CD4-positive, alpha-beta T cell treated with Interferon alpha-2 for 1 hour (primary cell): ENCODE data around the gene IGF2R.
"Not testable (repeated sequence)": the region's sequence is repeated elsewhere in the genome, so short reads cannot be mapped to it uniquely, and the experiment has no call there.

ENCODE experiments used
- DNase-seq, 2 donors: peaks; one replicate each; pipeline ENCODE4 v3.0.0-alpha.2; 2020 to 2022

IGF2R gene

GRCh38 chr6:159955945-159956361 is 12.9 kb upstream of the IGF2R start:
- no peak for DNase-seq

GRCh38 chr6:159957071-159957673 is 11.7 kb upstream of the IGF2R start:
- DNase-seq = no peak

- DNase-seq = peak in 1 of 2 donors; percentile 52
Measured at GRCh38 chr6:159959165-159959975, 9.5 kb upstream of the IGF2R start.

GRCh38 chr6:159959976-159960384 is 8.9 kb upstream of the IGF2R start:
- DNase-seq = no peak

GRCh38 chr6:159960485-159960884 is 8.4 kb upstream of the IGF2R start:
- DNase-seq = no peak

- no peak for DNase-seq
Measured at GRCh38 chr6:159961528-159961927, 7.4 kb upstream of the IGF2R start.

GRCh38 chr6:159963111-159963510 is 5.8 kb upstream of the IGF2R start:
- no peak for DNase-seq

GRCh38 chr6:159964046-159964445 is 4.8 kb upstream of the IGF2R start:
- DNase-seq = no peak

- no peak for DNase-seq
Measured at GRCh38 chr6:159966339-159966738, 2.5 kb upstream of the IGF2R start.

- DNase-seq = no peak
Measured at GRCh38 chr6:159966981-159967380, 1.9 kb upstream of the IGF2R start.

- DNase-seq = not testable (repeated sequence)
Measured at GRCh38 chr6:159967621-159968020, 1.3 kb upstream of the IGF2R start.

GRCh38 chr6:159969204-159969912 is 476 bp downstream of the IGF2R start:
- no peak for DNase-seq

GRCh38 chr6:159969921-159970320 is 1.0 kb downstream of the IGF2R start:
- peak in 1 of 2 donors; percentile 48 for DNase-seq

GRCh38 chr6:159970659-159971063 is 1.8 kb downstream of the IGF2R start:
- DNase-seq = no peak

- no peak for DNase-seq
Measured at GRCh38 chr6:159971341-159972178, 2.7 kb downstream of the IGF2R start.

GRCh38 chr6:159972506-159973268 is 3.8 kb downstream of the IGF2R start:
- no peak for DNase-seq

GRCh38 chr6:159973406-159973805 is 4.5 kb downstream of the IGF2R start:
- DNase-seq = no peak

- DNase-seq = no peak
Measured at GRCh38 chr6:159973951-159974350, 5.1 kb downstream of the IGF2R start.

GRCh38 chr6:159974932-159975331 is 6.0 kb downstream of the IGF2R start:
- no peak for DNase-seq

- no peak for DNase-seq
Measured at GRCh38 chr6:159976686-159977254, 7.9 kb downstream of the IGF2R start.

- no peak for DNase-seq
Measured at GRCh38 chr6:159977255-159977903, 8.5 kb downstream of the IGF2R start.
